GM18498 (cell line): ENCODE measurements around the gene CEP164.
"Not testable (repeated sequence)": the region's sequence is repeated elsewhere in the genome, so short reads cannot be mapped to it uniquely, and the experiment has no call there.

Source experiments
- ATAC-seq: cut with Tn5 transposase; IDR thresholded peaks from one replicate; pipeline ENCODE4 v1.9.1; 2021; ENCODE audit warnings: mild to moderate bottlenecking, moderate library complexity; ENCODE audit not compliant: unreplicated experiment

Gene CEP164

DNA sequence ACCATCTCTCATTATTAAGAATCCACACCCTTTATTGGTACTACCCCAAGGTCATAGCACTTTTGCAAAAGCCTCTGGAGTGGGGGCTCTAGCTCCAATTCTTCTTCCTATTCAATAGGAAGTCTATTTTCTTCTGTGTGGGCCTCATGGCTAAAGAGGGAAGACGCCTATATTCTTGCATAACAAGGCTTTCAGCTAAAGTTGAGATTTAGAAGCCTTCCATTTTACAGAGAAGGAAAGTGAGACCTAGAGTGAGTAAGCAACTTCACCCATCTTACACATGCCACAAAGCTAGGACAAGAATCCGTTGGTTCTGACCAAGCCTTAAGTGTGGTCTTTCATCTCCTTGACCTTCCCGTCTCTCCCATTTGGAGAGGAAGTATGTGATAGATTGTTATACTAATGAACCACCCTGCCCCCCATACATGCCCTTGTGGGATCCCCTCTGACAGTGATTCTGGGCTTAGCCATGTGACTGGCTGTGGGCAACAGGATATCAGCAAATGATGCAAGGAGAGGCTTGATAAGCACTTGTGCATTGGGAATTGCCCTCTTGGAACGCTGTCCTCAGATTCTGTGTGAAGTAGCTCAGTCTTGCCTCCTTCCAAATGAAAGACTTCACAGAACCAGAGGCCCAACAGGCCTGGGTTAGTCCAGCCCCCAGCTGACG lies 23.9 kb upstream of the CEP164 start:
- no peak for ATAC-seq

DNA sequence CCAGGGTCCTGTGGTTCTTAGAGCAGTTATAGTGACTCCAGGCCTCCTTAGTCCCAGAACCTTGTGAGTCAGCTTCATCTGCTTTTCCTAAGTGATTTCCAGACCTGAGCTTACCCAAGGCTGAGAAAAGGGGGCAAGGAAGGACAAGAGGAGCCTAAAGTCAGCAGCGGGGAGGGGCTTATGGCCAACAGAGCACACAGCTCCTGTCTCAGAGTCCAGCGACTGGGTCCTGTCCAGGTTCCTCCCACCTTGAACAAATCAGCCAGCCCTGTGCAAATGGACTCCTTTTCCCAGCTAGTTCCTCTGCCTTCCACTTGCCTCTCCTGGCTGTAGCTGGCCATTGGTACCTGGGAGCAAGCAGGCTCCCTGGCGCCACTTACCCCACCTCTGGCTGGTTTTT lies 22.5 kb upstream of the CEP164 start:
- no peak for ATAC-seq

DNA sequence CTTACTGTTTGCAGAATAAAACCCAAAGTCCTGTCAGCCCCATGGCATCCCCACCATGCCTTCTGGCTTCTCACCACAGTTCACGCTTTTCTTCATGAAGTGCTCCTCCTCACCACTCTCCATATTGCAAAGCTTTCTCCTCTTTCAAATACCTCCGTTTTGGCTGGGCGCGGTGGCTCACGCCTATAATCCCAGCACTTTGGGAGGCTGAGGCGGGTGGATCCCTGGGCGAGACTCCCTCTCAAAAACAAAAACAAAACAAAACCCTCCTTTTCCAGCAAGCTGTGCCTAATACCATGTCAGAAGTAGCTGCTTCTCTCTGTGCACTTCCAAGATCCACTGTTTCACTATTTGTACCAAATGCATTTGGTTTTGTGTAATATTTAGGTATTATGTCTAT lies 18.3 kb upstream of the CEP164 start:
- ATAC-seq, result no peak

DNA sequence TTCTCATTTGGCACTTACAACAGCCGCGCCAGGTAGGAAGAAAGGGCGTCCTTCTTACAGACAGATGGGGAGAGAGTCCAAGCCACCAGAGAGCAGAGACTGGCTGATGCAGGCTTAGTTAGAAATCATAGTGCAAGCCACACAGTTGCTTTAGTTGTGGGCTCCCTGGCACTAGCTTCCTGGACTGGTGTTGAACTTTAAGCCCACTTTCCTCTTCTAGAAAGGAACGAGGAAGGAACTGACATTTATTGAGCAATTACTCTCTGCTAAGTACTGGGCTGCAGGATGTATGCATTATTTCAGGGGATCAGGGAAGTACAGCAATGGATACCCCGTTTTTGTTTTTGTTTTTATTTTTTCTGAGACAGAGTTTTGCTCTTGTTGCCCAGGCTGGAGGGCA lies 14.6 kb upstream of the CEP164 start:
- no peak for ATAC-seq

DNA sequence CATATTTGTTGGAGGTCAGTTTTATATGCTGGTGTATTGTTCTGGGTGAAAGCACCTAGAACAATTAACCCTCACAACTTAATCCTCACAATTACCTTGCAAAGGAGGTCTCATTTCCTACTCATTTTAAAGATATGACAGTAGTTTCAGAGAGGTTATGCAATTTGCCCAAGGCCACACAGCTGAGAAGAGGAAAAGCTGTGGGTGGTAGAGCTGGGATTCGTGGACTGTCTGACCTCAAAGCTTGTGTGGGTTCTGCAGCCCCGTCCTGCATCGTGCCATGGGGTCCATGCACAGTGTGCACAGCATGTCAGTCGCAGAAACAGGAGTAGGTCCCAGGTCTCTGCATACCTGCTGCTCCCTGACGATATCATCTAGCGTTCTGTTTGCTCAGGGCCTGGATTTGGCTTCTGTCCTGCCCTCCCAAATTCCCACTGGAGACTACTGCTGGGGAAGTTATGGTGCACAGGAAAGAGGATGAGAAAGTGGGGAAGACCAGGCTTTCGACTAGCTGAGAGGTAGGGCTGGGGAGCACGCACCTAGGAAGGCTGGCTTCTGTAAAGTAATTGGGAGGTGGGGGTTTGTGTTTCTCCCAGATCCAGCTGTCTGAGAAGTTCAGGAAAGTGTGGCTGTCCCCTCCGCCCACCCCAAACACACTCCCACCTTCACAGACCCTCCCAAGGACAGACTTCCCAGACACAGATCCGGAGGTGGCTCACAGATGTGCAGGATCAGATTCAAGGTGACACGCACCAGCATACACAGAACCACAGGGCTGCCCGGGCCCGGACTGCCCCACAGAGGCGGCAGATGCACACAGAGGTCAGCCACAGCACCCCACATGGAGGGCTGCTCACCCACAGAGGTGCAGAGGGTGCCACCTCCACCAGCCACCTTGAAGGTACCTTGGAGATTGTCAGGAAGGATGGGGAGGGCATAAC lies 13.6 kb upstream of the CEP164 start:
- ATAC-seq, result no peak

DNA sequence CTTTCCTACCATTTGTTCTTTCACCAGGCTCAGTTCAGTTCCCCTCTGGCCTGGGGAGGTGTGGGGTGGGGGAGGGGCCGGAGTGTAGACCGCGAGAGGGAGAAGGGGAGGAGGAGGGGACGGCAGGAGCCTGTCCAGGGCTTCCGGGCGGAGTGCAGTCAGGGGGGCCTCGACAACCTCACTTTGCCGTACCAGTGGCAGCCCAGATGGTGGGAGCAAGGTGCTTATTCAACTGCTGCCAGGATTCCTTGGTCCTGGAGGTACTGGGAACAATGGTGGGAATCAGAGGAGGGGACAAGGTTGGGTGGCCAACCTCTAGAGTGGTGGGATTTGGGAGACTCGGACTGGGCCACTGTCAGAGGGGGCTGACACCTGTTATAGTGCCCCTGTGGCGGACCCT lies 12.8 kb upstream of the CEP164 start:
- no peak for ATAC-seq

DNA sequence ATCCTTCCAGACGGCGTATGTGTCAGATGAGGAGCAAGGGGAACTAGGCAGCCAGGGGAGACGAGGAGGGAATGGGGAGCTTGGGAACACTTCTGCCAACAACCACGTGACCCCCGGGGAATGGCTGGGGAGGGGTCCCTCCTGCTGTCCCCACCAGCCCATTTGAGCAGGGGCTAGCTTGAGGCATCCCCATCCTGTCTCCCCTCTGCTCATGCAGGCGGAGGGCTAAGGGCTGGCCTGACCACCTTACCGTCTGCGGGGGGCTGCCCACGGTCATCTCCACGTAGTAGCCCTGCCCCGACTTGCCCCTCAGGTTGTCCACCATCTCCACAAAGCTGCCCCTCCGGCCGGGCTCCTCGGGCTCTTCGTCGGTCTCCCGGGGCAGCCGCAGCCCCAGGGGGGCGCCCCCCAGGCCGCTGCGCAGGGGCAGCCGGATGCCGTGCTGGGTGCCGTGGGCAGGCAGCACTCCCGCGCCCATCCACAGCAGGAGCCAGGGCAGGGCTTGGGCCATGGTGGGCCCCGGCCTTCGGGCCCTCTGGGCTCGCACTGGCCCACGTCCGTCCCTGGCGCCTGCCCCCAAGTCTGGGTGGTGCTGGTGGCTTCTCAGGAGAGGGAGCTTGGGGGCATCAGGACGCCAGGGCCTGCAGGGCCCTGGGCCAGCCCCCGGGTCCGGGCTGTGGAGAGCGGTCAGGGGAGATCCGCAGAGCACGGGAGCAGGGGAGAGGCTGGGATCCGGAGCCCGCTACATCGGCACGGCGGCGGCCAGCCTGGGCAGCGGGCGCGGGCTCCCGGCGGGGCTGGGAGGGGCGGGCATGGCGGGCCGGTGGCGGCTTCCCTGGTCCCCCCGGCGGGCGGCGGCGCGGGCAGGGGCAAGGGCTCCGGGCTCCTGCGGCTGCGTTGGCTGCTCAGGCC lies 12.1 kb upstream of the CEP164 start:
- ATAC-seq, result no peak

DNA sequence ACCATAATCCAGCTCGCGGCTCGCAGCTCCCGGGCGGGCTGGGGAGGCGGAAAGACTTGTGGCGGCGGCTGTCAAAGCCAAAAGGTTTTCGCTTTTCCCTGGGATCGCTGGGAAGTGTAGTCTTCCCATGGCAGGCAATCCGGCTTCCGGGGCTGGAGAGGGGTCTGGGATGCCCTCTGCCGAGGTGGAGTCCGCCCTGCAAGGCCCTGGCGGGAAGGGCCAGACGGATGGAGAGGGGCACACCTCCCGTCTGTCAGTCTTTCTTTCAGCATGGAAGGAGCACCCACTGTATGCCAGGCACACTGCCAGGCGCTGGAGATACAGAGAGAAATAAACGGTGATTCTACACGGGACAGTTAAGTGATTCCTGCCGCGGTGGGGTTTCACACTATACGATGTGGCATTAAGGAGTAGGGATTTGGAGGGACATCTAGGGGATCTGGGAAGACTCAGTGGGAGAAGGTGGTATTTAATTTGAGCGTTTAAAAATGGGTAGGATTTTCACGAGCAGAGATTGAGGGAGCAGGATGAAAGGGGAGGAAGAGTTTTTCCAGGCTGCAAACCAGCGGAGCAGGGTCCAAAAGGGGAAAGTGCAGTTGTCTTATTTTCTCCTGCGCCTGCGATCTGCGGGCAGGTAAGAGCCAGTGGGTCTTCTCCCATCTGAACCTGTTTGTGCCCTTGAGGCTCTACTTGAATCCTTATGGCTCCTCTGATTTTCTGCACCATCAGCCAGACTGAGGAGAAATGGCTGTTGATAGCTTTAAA lies 11.3 kb upstream of the CEP164 start, which contains the start of gene BACE1:
Gene BACE1, minus strand, starts transcription at position 60 of the 765 bp plus-strand sequence. CDS start 461 bp downstream, outside the sequence.
- ATAC-seq, result no peak

DNA sequence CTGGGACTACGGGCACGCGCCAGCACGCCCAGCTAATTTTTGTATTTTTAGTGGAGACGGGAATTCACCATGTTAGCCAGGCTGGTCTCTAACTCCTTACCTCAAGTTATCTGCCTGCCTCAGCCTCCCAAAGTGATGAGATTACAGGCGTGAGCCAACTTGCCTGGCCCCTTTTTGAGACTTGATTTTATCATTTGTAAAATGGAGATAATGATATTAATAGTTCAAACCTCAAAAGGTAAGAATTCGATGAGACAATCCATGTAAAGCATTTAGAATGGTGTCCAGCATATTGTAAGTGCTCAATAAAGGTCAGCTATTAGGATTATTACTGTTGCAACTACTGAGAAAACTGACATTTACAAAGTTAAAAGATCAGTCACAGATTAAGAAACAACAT lies 8.9 kb upstream of the CEP164 start:
- ATAC-seq, result no peak

DNA sequence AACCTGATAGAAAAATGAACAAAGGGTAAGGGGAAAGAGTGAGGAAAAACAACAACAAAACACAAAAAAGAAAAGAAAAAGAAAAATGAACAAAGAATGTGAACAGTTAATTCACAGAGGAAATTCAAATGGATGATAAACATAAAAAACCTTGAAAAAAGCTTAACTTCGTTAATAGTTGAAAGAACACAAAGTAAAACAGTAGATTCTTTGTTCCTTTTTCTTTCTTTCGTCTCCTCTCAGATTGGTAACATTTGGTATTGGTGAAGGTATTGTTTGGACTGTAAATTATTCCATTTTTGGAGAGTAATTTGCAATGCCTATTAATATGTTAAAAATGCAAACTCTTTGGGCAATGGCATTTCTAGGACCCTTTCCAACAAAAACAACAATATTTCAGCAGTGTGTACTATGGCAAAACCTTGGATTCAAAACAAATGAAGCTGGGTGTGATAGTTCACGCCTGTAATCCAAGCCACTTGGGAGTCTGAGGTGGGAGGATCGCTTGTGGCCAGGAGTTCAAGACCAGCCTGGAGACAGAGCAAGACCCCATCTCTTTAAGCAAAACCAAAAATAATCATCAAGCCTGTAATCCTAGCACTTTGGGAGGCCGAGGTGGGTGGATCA lies 8.3 kb upstream of the CEP164 start:
- no peak for ATAC-seq

DNA sequence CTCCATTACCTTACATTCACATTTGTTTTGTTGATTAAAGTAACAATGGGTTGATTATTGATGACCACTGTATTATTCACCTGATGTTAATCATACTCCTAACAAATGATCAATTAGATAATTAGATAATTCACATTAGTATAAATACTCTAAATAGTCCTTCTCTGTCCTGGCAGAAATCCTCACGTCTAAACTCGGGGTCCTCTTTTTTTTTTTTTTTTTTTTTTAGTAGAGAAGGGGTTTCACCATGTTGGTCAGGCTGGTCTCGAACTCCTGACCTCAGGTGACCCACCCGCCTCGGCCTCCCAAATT lies 443 bp upstream of the CEP164 start:
- ATAC-seq, result not testable (repeated sequence)

DNA sequence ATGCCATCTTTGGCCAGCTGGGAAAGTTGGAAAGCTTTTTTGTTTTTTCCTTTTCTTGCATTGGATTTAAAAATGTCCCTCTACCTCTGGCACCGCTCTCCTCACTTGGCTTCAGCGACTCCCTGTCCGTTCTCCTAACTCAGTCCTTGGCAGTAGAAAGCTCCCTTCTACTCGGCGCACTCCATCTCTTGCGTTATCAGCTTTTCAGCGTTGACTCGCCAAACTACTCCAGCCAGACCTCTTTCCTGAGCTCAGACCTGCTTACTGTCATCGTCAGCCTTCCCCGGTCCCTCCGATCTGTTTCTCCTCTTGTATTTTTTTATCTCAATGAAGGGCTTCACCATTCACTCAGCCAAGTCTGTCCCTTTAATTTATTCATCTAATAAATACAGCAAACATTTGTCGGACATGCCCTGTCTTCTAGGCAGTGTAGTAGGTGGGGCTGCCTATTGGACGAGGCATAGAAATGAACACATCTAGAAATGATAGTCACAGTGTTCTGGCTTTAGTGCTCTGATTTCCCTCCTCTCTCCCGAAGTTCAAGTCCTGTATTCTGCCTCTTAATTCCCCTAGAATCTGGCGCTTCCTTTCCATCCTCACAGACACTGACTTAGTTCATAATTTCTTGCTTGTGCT lies 839 bp downstream of the CEP164 start:
- peak; percentile 7 for ATAC-seq

DNA sequence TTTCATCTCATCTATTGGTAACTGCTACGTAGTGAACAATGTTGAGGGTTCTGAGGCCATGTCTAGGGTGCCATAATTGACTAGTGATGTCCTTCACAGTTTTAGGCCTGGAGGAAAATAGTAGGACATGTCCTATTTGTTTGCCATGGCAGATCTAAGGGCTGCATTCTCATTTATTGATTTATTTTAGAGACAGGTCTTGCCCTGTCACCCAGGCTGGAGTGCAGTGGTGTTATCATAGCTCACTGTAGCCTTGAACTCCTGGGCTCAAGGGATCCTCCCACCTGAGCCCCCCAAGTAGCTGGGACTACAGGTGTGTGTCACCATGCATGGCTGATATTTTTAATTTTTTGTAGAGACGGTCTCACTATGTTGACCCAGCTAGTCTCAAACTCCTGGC lies 5.2 kb downstream of the CEP164 start:
- ATAC-seq, result no peak

DNA sequence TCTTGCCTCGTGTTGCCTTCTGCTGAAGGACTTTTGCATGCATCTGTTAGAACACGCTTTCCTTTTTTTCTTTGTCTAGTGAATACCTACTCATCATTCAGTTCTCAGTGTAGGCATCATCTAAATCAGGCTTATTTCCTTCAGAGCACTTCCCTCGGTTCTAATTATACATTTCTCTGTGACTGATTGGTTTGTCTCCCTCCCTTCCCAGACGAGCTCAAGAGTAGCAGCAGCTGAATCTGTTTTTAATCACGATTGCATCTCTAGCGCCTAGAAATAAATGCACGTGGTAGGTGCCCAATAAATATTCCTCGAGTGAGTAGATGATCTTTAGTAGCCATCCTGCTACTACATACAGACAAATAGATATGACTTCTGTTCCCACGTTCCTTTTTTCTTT lies 6.3 kb downstream of the CEP164 start:
- no peak for ATAC-seq

DNA sequence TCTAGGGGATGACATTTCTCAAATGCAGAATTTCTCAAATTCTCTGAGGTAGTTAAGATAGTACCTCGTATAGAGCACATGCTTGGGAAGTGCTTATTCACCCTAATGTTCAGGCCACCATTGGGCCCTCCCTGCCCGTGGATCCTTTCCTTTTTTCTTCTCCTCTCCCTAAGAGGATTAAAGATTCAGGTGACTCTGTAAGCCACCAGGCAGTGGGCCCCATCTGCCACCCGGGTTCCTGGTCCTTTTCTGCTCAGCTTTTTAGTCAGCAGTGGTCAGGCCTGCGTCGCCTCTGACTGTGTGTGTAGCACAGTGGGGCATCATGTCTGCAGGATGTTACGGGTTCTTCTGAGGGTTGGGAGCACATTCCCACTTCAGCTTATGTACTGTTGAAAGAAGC lies 7.2 kb downstream of the CEP164 start:
- no peak for ATAC-seq

DNA sequence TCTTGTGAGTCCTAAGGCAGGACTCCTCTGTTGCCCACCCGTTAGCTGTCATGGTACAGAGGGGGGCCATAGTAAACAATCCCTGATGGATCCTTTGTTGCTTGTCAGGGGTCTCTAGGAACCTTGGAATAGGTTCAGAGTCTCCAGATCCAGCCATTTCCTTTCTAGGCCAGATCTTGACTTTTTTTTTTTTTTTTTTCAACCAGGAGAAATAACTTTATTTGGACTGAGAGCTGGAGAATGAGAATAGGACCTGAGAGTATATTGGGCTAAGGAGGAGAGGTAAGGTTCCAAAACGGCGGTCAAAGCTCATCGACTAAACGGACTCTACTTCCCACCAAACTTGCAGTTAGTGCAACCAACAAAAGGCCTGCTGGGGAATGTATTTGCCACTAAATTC lies 7.7 kb downstream of the CEP164 start:
- ATAC-seq, result no peak

DNA sequence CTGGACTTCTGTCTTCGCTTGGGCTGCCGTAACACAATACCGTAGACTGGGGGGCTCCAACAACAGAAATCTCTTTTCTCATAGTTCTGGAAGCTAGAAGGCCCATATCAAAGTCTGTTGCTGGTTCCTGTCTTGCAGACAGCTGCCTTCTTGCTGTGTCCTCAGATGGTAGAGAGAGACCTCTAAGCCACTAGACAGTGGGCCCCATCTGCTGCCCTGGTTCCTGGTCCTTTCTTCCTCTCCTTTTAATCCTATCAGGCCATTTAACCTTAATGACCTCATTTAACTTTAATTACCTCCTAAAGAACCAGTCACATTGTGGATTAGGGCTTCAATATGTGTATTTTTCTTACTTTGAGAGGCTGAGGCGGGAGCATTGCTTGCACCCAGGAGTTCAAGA lies 9.4 kb downstream of the CEP164 start:
- ATAC-seq, result no peak

DNA sequence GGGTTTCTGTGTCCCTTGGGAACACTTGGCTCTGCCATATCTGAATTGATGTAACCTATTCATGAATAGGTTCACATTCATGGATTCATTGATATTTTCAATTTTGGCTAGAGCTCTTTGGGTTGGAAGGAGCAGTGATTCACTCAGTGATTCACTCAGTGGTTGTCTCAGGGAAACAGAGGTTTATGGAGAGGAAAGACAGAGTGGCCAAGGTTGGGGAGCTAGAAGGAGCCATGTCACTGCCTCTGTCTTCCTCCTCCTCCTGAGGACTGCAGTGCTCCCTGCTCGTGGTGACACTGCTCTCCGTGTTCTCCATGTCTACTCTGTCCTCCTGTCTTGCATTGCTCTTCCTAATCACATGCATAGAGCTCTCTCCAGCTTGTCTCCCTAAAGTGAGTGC lies 17.4 kb downstream of the CEP164 start:
- no peak for ATAC-seq

DNA sequence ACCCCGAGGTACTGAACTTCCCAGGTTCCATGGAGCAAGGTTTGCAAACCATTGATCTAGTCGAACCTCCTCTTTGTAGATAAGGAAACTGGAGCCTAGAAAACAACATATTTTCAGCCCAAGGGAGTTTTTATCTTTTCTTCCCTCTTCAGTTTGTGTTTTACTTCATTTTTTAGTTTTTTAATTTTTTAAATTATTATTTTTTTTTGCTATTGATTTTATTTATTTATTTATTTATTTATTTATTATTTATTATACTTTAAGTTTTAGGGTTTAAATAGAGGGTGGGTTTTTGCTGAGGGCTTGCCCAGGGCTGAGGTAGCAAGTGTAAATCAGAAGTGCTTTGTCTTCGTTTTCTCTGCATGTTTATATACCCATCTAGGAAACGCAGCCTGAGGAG lies 26.9 kb downstream of the CEP164 start:
- ATAC-seq, result no peak
